CD4-positive, alpha-beta T cell treated with Interleukin-17A for 4 hours (primary cell): Measurements from ENCODE around the gene NTRK2.

ENCODE experiments used
- DNase-seq: peaks from one replicate; pipeline ENCODE4 v3.0.0-alpha.2; 2020; ENCODE audit warnings: mixed read lengths

Gene NTRK2

GRCh38 chr9:84823421-84824271 lies 154.1 kb downstream of the NTRK2 start:
- no peak for DNase-seq

GRCh38 chr9:84827216-84827765 lies 157.8 kb downstream of the NTRK2 start:
- no peak for DNase-seq

- no peak for DNase-seq
Measured at GRCh38 chr9:84828046-84828445, 158.5 kb downstream of the NTRK2 start.

DNA sequence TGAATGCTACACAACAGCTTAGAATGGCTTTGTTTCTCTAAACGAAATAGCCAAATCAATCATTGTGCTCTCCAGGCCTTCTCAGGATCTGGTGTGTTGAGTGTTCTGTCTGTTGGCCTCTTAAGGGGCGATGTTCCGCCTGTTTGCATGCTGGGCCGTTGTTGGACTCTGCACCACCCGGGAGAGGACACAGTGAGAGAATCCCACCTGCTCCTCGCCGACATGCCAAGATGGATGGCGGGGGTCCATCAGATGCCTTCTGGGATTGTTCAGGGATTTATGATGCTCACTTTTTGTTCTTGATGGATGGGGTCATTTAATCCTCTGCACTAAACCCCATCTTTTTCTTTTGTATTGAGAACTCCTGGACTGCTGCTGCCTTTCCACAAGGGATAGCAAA lies 159.9 kb downstream of the NTRK2 start:
- no peak for DNase-seq

DNA sequence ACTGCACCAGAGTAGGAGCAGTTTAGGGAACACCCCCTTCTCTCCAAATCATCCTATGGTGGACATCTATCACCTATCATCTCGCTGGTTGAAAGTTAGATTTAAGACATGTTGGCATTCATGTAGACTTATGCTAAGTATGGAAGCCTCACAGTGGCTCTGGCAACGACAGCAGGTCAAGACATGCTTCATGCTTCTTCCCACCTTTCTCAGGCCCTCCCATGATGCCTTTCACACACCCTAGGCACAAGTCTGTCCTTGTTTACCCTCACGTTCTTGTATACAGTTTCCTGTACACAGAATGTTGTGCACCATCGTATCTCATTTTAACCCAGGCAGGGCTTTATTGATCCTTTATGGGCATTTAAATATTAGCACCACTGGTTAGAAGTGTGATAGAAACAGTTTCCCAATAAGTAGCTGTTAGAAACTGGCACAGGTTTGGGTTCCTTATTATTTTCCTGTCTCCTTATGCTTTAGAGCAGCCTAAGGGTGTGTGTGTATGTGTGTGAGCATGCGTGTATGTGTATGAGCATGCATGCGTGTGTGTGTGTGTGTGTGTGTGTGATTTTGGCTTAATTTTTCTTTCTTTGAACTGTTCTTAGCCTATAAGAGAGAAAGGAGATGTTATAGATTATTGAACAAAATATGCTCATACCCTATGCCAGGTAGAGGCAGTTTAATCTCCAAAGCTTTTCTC lies 160.6 kb downstream of the NTRK2 start:
- DNase-seq: no peak

DNA sequence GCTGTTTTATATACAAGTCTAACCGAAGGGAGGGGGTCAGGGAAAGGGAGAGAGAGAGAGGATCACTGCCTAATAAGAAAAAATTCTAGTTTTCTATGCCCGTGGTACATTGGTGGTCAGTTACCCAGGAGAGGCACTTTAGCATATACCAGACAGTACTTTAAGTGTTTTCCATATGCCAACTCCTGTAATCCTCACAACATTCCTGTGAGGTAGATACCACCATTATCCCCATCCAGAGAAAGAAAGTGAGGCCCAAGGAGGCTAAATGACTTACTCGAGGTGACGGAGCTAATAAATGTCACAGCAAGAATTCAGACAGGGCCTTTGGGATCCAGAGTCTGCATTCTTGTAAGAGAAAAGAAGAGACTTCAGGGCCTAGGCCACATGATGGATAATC lies 161.8 kb downstream of the NTRK2 start:
- DNase-seq: no peak

DNA sequence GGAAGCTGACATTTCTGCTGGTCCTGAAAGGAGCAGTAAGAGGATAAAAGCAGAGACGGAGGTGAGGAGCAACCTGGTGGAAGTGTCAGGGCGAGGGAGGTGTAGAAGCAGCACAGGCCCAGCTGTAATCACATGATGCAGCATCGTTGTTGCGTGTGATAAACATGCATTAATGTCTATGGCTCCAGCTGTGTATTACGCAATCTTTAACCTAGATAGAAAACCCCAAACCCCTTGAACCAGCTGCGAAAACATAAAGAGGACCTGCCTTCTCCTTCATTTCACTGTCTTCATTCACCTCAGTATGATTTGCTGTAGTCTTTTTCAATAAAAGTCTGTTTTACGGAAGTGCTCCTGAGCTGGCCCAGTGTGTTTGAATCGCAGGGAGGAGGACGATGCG lies 162.9 kb downstream of the NTRK2 start:
- no peak for DNase-seq

DNA sequence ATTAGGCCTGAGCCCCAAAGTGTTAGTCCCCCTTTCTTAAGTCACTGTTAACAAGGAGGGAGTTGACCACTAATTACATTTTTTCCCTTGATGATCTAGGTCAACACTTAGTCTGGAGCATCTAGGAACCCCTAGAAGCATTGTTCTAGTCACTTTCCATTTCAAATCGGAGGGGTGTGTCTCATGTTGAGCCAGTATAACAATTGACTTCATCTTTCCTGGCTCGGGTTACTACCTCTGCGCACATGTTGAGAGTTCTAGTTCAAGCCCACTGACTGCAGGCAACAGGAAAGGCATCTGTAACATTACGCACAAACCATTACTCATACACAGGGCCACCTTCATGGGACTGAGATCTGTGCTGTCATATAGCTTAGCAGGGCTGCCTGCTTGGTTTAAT lies 164.9 kb downstream of the NTRK2 start:
- no peak for DNase-seq

DNA sequence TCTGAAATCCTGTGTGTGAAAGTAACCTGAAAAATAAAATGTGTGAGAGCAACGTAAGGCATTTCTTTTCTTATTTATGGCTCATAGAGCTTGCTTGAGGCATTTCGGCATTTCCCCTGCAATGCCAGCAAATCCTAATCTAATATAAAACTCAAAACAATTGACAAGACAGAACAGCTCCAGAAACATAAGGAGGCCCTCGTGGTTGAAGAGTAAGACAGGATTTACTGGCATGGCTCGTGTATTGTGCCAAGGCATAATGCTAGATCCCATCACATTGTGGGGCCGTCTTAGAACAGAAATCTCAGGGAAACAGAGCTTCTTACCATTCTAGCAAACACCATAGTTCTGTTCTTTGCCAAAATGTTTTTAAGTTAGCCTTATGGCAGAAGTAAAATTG lies 166.2 kb downstream of the NTRK2 start:
- DNase-seq: no peak

DNA sequence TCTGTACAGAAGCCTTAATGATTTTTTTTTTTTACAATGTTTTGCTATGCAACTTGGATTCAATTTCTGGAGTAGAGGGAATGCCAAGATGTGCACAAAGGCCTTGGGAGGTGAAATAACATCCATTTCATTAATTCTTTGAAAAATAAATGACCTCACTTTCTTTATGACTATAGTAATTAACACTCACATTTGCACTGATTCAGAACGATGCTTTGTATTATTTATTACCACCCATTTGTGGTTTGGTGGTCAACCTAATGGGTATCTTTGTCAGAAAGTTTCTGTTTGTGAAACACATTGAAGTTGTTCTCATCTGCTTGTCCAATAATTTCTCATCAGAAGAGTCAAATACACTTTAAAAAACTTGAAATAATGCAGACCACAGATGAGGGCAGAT lies 169.3 kb downstream of the NTRK2 start:
- DNase-seq: no peak

DNA sequence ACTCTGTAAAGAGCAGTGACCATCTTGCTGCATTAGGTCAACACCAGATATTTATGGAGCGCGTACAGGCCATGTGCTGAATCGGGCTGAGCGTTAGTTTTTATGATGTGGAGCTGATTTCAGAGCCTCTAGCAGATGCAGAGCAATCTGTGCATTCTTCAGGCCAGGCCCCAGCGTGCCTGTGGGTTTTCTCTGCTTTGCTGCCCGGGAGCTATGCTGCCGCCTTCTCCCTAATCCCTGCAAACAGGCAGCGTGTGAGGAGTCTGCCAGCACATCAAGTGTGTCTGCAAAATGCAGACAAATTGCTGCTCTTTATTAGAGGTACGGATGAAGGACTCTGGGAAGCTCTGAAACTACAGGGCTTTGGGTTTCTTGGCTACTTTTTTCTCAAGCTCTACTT lies 170.0 kb downstream of the NTRK2 start:
- DNase-seq: no peak

GRCh38 chr9:84841931-84842330 lies 172.4 kb downstream of the NTRK2 start:
- DNase-seq: no peak

DNA sequence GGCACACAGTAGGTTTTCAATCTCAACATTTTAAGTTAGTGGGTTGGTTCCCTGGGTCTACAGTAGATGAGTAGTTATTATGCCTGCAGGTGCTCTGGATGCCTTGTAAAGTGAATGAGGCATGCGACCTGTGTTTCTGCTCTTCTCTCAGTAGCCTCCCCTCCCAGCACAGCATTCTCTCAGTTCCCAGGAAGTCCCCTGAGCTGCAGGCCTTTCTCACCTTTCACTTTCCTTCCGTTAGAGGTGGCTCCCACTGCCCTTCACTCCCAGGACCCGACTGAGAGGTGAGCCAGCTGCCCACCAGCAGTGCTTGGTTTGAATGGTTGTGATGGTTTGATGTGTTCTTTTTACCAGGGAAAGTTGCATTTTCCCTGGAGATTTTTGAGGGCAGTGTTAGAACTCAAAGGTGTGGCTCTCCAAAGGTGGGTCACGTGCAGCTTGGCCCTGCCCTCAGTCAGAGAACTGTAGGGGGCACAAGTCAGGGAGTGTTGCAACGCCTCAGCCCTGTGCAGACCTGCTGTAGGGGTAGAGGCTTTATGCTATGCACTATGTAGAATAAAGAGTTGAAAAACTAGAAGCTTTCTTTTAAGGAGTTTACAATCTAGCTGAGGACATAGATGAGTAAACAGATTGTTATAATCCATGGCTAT lies 173.8 kb downstream of the NTRK2 start:
- DNase-seq: no peak

GRCh38 chr9:84845956-84846900 lies 176.7 kb downstream of the NTRK2 start:
- no peak for DNase-seq

DNA sequence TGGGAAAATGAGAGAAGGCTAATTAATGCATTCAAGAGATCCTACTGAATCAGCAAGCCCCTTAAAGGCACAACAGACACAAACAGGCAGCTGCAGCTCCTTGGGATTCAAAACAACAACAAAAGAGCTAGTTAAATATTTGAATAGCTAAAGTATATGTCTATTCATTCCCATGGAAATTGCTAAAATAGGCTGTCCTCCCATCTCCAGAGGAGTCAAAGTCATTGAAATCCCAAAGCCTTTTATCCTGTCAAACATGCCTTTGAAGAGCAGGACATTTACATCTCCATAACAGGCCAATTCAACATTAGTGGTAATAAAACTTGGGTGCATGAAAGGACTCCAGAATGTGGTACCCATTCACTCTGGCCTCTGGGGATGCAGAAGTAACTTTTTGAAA lies 177.4 kb downstream of the NTRK2 start:
- no peak for DNase-seq

GRCh38 chr9:84849049-84849448 lies 179.5 kb downstream of the NTRK2 start:
- no peak for DNase-seq

GRCh38 chr9:84850830-84851392 lies 181.4 kb downstream of the NTRK2 start:
- DNase-seq: no peak

DNA sequence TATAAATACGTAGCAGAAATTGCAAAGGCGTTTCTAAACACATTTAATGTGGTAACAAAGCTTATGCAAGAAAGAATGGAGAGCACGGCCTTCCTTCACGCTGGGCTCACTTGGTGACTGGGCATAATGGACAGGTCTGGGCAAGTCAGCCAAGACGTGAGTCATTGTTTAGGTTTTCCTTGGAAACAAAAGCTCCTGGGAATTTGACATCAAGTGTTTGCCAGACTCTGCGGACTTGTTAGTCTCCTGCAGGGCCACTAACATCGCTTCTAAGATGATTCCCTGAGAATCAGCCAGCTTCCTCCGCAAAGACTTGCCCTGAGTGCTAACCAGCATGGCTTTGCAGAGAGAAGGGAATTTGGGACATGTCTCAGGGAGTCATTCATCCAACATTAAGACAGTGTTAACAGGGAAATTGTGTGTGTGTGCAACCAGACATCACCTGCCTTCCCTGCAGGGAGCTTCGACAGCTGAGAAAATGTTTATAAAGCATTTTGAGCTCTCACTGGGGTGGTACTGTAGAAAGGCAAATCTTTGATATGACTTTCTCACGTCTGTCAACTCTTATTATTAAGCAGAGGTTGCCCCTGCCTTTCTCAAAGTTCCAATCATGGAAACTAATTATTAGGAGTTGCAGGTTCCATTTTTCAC lies 182.5 kb downstream of the NTRK2 start:
- DNase-seq: no peak

- DNase-seq: no peak
Measured at GRCh38 chr9:84852617-84853301, 183.2 kb downstream of the NTRK2 start.

GRCh38 chr9:84856181-84856632 lies 186.7 kb downstream of the NTRK2 start:
- no peak for DNase-seq

DNA sequence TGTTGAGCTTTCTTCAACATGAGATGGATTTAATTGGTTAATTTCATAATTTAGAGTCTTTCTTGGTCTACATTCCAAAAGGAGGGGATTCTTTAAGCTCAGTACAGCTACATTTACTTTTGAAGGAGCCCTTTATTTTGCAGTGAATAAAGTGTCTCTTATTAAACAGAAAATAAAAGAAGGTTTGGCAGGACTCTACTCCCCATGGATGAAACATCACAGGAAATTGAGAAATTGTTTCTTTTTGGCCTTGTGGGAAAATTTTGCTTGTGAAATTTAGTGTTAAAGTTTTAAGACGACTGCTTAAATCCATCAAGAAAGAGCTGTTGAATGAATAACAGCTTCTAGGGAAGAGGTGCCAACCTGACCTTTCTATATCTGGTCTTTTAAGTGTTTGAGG lies 187.7 kb downstream of the NTRK2 start:
- no peak for DNase-seq
